GM12891 (cell line): ENCODE data around the gene ZNF594. TPM values are rescaled to one million over a fixed set of nuclear protein-coding genes. Genes with fewer than 3 reads are reported as not detected.
A peak's percentile ranks its signal among the peaks of the same experiment; 100 is the strongest.
"Not testable (repeated sequence)": the region's sequence is repeated elsewhere in the genome, so short reads cannot be mapped to it uniquely, and the experiment has no call there.

Experiments used
- DNase-seq: peaks from one replicate; pipeline ENCODE4 v3.0.0; 2011; ENCODE audit warnings: low spot score; ENCODE audit not compliant: insufficient read length
- FAIRE-seq: peaks from 2 replicates; lab custom pipeline; 2011; peaks lifted over from hg19 to GRCh38; lab: Jason Lieb, UNC
- PAX5 ChIP-seq: IDR thresholded peaks from 2 replicates; pipeline ENCODE4 v1.6.1; 2011; ENCODE audit warnings: low read length, moderate library complexity, mild to moderate bottlenecking; ENCODE audit not compliant: insufficient read depth, severe bottlenecking
- POLR2A ChIP-seq: IDR thresholded peaks from 2 replicates; pipeline ENCODE4 v1.6.1; 2011; ENCODE audit warnings: low read depth, low read length, control low read depth
- POLR2AphosphoS5 ChIP-seq: IDR thresholded peaks from 2 replicates; pipeline ENCODE4 v1.6.1; 2011; ENCODE audit warnings: low read depth, low read length, control low read depth
- POU2F2 ChIP-seq: IDR thresholded peaks from 2 replicates; pipeline ENCODE4 v1.6.1; 2011; ENCODE audit warnings: low read depth, mild to moderate bottlenecking, control low read depth, low read length, moderate library complexity
- SPI1 ChIP-seq: IDR thresholded peaks from 2 replicates; pipeline ENCODE4 v1.6.1; 2011; ENCODE audit warnings: low read depth, low read length, control low read depth
- TAF1 ChIP-seq: IDR thresholded peaks from 2 replicates; pipeline ENCODE4 v1.6.1; 2011; ENCODE audit warnings: low read depth, low read length, control low read depth
- polyA plus RNA-seq: library from polyadenylated mRNA; unstranded; fragments of >200 nt; gene quantifications from one replicate; pipeline ENCODE4 v1.2.1, GENCODE V29; 2012; ENCODE audit warnings: low read depth, missing spikeins, inconsistent platforms; ENCODE audit not compliant: missing spikeins

ZNF594 gene
- polyA plus RNA-seq: 1.9 TPM

DNA sequence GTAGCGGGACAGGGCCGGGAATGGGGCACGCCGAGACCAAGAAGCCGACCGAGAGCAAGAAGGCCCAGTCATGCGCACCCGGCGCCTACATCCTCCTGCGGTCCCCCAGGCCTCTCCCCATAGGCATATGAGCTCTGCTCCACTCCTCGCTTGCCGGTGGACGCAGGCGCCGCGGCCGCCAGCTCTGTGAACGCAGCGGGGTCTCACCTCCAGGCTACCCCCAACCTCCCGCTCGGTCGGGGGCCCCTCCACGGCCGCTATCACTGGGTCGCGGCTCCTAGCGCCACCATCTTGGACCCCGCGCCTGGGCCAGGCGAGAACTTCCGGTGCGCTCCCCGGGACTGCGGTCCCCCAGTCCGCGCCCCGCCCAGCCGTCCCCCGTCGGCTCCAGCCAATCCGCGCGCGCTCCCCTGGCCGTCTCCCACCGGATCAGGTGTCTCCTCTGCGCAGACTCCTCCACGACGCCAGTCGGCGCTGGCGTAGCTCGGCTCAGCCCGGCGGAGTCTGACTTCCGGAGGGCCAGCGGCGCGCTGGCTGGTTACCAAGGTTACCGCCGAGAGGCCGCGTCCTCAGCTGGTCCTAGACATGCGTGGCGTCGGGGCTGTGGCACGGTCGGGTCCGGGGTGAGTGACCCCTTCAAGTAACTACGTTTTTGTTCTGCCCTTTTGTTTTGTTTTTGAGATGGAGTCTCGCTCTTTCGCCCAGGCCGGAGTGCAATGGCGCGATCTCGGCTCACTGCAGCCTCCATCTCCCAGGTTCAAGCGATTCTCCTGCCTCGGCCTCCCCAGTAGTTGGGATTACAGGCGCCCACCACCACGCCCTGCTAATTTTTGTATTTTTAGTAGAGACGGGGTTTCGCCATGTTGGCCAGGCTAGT lies at the start of gene ZNF594:
Gene ZNF594, minus strand, starts transcription at position 328 of the 877 bp plus-strand sequence. CDS start 7,612 bp downstream, outside the sequence.
- DNase-seq: peak; percentile 97
- FAIRE-seq: peak; percentile 98
- TF ChIP-seq PAX5: no peak
- TF ChIP-seq POU2F2: peak; percentile 41; the same call in 1 of the 2 replicates
- no peak for TF ChIP-seq SPI1
- peak; percentile 83 for TF ChIP-seq POLR2AphosphoS5
- peak; percentile 84 for TF ChIP-seq POLR2A
- TF ChIP-seq TAF1: peak; percentile 78

DNA sequence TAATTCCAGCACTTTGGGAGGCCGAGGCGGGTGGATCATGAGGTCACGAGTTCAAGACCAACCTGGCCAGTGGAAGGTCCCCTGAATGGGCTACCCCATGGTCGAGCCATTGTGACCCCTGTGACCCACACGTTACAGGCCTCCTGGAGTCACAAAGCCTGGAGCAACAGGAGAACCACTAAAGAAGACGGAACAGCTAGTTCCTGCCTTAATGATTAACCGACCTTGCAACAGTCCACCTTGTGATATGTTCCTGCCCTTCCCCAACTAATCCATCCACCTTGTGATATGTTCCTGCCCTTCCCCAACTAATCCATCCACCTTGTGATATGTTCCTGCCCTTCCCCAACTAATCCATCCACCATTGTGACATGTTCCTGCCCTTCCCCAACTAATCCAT lies 48.1 kb upstream of the ZNF594 start:
- not testable (repeated sequence) for DNase-seq, FAIRE-seq

DNA sequence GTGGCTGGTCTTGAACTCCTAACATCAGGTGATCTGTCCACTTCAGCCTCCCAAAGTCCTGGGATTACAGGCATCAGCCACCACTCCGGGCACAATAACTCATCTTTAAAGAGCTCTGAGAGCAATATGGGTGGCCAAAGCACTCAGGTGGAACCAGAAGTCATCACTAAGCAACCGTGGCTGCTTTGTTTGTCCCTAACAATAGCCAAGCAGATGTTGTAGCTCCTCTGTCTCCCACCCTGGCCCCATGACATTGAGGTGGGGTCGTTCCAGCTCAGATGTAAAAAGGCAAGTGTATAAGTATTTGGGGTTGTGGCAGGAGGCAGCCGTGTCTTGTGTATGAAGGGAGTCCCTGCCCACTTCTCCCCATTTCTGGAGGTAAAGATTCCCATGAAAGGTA lies 46.7 kb upstream of the ZNF594 start:
- no peak for DNase-seq
- no peak for FAIRE-seq
- TF ChIP-seq POU2F2 (no peak), PAX5 (peak; percentile 75)

DNA sequence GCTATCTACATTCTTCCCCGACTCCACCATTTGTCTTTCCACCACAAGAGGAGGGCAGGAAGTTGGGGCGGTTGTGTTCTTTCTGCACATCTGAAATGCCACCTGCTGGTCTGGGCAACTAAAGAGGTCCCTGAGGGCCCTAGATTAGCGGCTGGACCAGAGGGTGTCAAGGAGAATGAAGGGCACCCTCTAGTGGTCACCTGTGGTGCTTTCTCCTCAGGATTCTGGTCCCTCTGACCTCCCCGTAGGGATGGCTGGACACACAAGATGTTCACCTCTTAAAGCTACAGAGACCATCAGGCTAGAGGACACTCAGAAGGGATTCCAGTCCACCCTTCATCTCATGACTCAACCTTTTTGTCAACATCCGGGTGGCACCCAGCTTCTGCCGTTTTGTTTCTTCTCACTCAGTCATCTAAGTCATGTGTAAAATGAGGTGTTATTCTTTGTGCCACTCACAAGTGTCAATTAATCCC lies 45.9 kb upstream of the ZNF594 start:
- peak; percentile 42 for DNase-seq
- FAIRE-seq: peak; percentile 88
- 0 out of 2 replicates have a peak, but pooled peaks have one; percentile 20 for TF ChIP-seq POU2F2
- no peak for TF ChIP-seq PAX5

DNA sequence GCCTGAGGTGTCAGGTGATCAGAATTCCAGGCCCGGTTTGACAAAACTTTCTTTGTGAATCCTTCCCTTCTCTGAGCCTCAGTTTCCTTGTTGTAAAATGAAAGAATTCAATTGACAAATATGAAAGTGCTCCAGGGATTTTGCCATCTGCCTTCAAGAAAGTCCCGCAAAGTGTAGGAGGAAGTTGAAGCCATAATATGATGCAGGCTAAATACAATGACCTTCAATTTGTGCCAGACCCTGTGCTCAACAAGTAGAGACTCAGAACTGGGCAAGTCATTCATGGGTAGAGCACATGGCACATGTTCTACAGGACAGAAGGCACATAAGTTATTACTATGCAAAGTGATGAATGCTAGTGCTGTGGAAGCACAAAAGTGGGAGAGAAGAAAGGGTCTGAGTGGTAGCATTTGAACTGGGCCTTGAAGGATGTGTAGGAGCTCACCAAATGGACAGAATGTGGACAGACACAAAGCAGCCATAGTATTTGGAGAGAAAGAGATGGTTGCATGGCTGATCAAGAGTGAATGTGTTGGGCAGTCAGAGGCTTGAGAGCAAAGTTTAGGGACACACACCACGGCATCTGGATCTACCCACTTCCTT lies 45.4 kb upstream of the ZNF594 start:
- FAIRE-seq: no peak
- no peak for DNase-seq
- TF ChIP-seq TAF1 (no peak), SPI1 (peak; percentile 25; the same call in 1 of the 2 replicates), PAX5 (no peak)

DNA sequence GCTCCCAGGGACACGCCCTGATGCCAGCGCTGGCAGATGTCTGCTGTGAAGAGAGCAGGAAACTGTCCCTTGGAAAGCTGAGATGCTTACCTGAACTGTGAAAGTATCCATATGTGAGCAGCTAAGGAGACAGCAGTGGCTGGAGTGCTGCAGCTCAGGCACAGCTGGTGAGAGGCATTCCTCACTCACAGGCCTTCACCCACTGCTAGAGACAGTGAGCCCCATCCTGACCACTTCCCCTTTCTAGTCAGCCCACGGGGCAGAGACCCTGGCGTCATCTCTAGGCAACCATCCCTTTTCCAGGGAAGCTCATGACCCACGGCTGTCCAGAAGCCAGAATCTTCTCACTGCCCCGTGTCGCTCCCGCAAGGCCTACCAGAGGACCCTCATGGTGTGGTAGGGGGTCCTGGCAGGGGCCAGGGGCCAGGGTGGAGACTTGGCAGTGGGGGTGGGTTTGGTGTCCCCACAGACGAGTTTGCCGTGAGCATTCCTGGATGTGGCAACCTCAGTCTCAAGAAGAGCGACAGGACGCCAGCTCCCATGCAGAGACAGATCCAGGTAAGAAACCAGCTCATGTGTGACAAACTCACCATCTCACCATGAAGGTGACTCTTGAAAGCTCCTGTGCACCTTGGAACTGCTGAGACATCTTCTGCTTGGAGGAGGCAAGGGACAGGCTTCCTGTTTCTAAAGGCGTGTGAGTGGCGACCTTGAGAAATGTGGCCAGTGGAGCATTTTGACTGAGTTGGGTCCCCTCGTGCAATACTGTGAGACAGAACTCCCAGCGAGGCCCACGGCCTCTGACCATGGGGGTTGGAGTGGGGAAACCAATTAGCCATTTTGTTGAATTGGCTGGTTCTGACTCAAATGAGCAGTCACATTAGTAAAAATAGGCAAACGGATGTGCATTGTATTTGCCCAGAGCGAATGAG lies 43.2 kb upstream of the ZNF594 start, which contains the start of gene SCIMP:
Gene SCIMP, minus strand, starts transcription at position 216 of the 932 bp plus-strand sequence. Its CDS starts 105 bp downstream, at position 111.
- DNase-seq (no peak), FAIRE-seq (peak; percentile 96)
- TF ChIP-seq SPI1: peak; percentile 100
- TF ChIP-seq POLR2A: peak; percentile 92
- TF ChIP-seq TAF1: peak; percentile 87
- TF ChIP-seq PAX5: no peak
- TF ChIP-seq POLR2AphosphoS5: peak; percentile 85
- TF ChIP-seq POU2F2: peak; percentile 36; the same call in 1 of the 2 replicates

DNA sequence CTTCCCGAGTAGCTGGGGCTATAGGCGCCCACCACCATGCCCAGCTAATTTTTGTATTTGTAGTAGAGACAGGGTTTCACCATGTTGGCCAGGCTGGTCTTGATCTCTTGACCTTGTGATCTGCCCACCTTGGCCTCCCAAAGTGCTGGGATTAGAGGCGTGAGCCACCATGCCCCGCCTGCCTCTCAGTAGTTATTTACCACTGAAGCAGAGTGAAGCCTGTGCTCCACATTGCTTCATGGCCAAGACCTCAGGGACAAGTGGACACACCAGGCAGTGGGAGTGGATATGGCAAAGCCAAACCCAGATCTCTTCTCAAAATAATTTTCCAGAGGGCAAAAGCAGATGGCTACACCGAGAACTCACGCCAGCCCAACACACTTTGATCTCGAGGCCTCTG lies 41.8 kb upstream of the ZNF594 start:
- not testable (repeated sequence) for DNase-seq
- peak; percentile 66 for FAIRE-seq

DNA sequence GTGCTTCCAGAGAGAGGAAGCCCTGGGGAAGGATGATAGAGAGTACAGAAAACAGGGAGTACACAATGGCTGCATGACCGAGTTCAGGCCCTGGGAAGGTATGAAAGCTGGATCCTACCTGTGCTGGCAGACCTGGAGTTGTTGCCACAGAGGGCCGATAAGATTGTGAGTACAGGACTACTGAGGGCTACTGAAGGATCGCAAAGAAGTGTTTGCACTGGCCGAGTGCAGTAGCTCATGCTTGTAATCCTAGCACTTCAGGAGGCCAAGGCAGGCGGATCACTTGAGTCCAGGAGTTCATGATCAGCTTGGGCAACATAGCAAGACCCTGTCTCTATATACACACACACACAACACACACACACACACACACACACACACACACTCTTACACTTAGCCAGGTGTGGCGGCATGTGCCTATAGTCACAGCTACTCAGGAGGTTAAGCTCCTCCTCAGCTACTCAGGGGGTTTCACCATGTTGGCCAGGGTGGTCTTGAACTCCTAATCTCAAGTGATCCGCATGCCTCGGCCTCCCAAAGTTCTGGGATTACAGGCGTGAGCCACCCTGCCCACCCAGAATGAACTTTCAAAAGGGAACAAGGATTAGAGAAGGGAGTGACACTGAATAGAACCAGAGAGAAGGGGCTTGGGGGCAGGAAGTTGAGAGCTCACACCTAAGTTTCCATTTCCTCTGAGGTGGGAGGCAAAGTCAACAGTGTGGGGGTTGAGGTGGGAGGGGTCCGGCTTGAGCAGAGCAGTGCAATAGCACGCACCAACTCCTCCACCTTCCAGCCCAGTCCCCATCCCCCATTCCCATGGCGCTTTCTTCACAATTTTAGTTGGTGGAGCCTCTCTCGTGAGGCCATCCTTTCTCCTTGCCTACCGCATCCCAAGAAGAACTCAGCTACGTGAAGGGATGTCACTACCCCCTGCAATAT lies 35.5 kb upstream of the ZNF594 start:
- peak; percentile 96 for FAIRE-seq
- TF ChIP-seq POU2F2 (peak; percentile 75; the same call in 1 of the 2 replicates), PAX5 (no peak), POLR2A (peak; percentile 49), SPI1 (peak; percentile 62), POLR2AphosphoS5 (no peak), TAF1 (0 out of 2 replicates have a peak, but pooled peaks have one; percentile 37)

More for the DNA sequence above, 35.5 kb upstream of the ZNF594 start:
- DNase-seq: no peak
